Nephron (organoid): ENCODE data around the gene MGAT3.

Experiments
- H3K27ac Mint-ChIP-seq, 3 experiments: 2 replicates each; pipeline ENCODE4 v1.8.0; 2020; ENCODE audit warnings: mixed read lengths in 3 of 3, mild to moderate bottlenecking in 2 of 3, moderate library complexity in 1 of 3
- H3K27me3 Mint-ChIP-seq: 2 replicates; pipeline ENCODE4 v1.8.0; 2021; ENCODE audit warnings: low read depth, mild to moderate bottlenecking, moderate library complexity, mixed read lengths
- H3K36me3 Mint-ChIP-seq: 2 replicates; pipeline ENCODE4 v1.8.0; 2020; ENCODE audit warnings: low read depth, mixed read lengths
- H3K4me1 Mint-ChIP-seq: 2 replicates; pipeline ENCODE4 v1.8.0; 2020; ENCODE audit warnings: mixed read lengths
- H3K4me3 Mint-ChIP-seq, 3 experiments: 2 replicates each; pipeline ENCODE4 v1.8.0; 2020; ENCODE audit warnings: mild to moderate bottlenecking in 3 of 3, mixed read lengths in 3 of 3, moderate library complexity in 2 of 3
- H3K9me3 Mint-ChIP-seq: 2 replicates; pipeline ENCODE4 v1.8.0; 2020; ENCODE audit warnings: mixed read lengths
- TF ChIP-seq, protein P1 (sequence below), 3 experiments: fragments of 200-600 bp; sonication (generic); IDR thresholded peaks; one replicate each; pipeline ENCODE4 v1.5.0; 2021; ENCODE audit warnings: antibody characterized with exemption in 3 of 3; ENCODE audit not compliant: unreplicated experiment in 3 of 3

MGAT3 gene

DNA sequence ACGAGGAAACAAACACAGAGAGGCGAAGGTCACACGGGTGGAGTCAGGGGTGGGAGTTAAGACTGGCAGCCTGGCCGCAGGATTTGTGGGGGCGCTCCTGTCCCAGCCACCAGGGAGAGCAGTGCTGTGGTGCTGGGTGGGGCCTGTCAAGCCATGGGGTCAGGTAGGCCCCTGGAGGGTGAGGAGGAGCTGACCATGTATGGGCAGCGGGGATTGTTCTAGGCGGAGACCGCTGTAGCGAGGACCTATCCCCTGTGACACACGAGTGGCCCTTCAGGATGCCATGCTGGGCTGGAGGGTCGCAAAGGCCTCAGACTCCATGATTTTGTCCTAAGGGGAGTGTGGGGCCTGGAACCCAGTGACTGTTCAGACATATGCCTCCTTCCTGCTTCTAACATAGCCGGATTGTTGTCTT is 77.3 kb downstream of the MGAT3 start:
- peaks cover 33% of the 10 kb centered on the region for H3K4me1 Mint-ChIP-seq
- peaks cover 14% of the 10 kb centered on the region for H3K36me3 Mint-ChIP-seq
- no peaks in the 10 kb centered on the region for H3K27me3 Mint-ChIP-seq
- H3K9me3 Mint-ChIP-seq: no peaks in the 10 kb centered on the region
- TF ChIP-seq, protein P1, sequence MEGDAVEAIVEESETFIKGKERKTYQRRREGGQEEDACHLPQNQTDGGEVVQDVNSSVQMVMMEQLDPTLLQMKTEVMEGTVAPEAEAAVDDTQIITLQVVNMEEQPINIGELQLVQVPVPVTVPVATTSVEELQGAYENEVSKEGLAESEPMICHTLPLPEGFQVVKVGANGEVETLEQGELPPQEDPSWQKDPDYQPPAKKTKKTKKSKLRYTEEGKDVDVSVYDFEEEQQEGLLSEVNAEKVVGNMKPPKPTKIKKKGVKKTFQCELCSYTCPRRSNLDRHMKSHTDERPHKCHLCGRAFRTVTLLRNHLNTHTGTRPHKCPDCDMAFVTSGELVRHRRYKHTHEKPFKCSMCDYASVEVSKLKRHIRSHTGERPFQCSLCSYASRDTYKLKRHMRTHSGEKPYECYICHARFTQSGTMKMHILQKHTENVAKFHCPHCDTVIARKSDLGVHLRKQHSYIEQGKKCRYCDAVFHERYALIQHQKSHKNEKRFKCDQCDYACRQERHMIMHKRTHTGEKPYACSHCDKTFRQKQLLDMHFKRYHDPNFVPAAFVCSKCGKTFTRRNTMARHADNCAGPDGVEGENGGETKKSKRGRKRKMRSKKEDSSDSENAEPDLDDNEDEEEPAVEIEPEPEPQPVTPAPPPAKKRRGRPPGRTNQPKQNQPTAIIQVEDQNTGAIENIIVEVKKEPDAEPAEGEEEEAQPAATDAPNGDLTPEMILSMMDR (IDR thresholded peaks at IDR 0.05; ENCODE audit: unreplicated experiment in 3 of 3): no peak
- H3K27ac Mint-ChIP-seq: peak overlapping the region in 2 of 3 experiments; percentile 17 to 60
- H3K4me3 Mint-ChIP-seq: peak overlapping the region; percentile 42 to 67 (median 62)

- H3K36me3 Mint-ChIP-seq: peaks cover 13% of the 10 kb centered on the region
- peak overlapping the region in 2 of 3 experiments; percentile 17 to 60 for H3K27ac Mint-ChIP-seq
- H3K4me3 Mint-ChIP-seq: peak overlapping the region; percentile 42 to 67 (median 62)
- H3K9me3 Mint-ChIP-seq: no peaks in the 10 kb centered on the region
- peaks cover 27% of the 10 kb centered on the region for H3K4me1 Mint-ChIP-seq
- H3K27me3 Mint-ChIP-seq: no peaks in the 10 kb centered on the region
- TF ChIP-seq, protein P1 (IDR thresholded peaks at IDR 0.05; ENCODE audit: unreplicated experiment in 3 of 3): peak; percentile 97 to 98 (median 98)
These were observed 78.0 kb downstream of the MGAT3 start for GRCh38 chr22:39534591-39535356.

- TF ChIP-seq, protein P1 (IDR thresholded peaks at IDR 0.05; ENCODE audit: unreplicated experiment in 3 of 3): no peak
- H3K4me1 Mint-ChIP-seq: peaks cover 23% of the 10 kb centered on the region
- H3K27ac Mint-ChIP-seq: no peak overlapping the region
- H3K36me3 Mint-ChIP-seq: peaks cover 9% of the 10 kb centered on the region
- no peaks in the 10 kb centered on the region for H3K9me3 Mint-ChIP-seq
- peaks cover under 1% of the 10 kb centered on the region for H3K27me3 Mint-ChIP-seq
- no peak overlapping the region for H3K4me3 Mint-ChIP-seq
These were observed 78.5 kb downstream of the MGAT3 start for GRCh38 chr22:39535357-39535725.

- H3K27ac Mint-ChIP-seq: no peak overlapping the region
- H3K36me3 Mint-ChIP-seq: peaks cover 4% of the 10 kb centered on the region
- TF ChIP-seq, protein P1 (IDR thresholded peaks at IDR 0.05; ENCODE audit: unreplicated experiment in 3 of 3): no peak
- peaks cover 18% of the 10 kb centered on the region for H3K4me1 Mint-ChIP-seq
- H3K4me3 Mint-ChIP-seq: no peak overlapping the region
- peaks cover 3% of the 10 kb centered on the region for H3K27me3 Mint-ChIP-seq
- no peaks in the 10 kb centered on the region for H3K9me3 Mint-ChIP-seq
These were observed 79.1 kb downstream of the MGAT3 start for GRCh38 chr22:39535831-39536449.

DNA sequence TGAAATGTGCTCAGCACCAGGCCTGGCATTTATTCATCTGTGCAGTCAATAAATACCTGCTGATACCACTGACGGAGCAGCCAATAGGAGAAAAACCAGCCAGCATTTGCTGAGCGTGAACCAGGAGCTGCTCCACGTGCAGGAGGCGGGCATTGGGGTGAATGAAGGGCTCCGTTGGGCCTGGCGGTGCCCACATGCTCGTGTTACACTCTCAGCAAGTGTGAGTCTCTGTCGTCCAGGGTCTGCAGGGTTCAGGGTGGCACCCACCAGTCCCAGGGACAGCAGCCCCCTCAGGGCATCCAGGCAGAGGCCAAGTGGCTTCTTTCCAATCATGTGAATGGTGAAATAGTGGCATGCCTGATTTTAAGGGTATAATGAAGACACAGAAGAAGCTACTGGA is 79.9 kb downstream of the MGAT3 start:
- Mint-ChIP-seq H3K4me3 (no peak overlapping the region), H3K27ac (no peak overlapping the region), H3K9me3 (no peaks in the 10 kb centered on the region), H3K36me3 (no peaks in the 10 kb centered on the region), H3K4me1 (peaks cover 10% of the 10 kb centered on the region), H3K27me3 (peaks cover 3% of the 10 kb centered on the region)
- TF ChIP-seq, protein P1 (IDR thresholded peaks at IDR 0.05; ENCODE audit: unreplicated experiment in 3 of 3): no peak
